ENCODE measurements around the gene RPGR.

The RPGR gene

GRCh38 chrX:38221391-38221929 is 105.8 kb downstream of the RPGR start:
- no peak overlapping the region for H3K27ac Mint-ChIP-seq
- H3K4me3 Mint-ChIP-seq: no peak overlapping the region
- H3K27me3 Mint-ChIP-seq: peaks cover 40% of the 10 kb centered on the region
- no peaks in the 10 kb centered on the region for H3K9me3 Mint-ChIP-seq
- intact Hi-C loops (cut with micrococcal nuclease): no loop called here
- H3K36me3 Mint-ChIP-seq (ENCODE audit: low read depth): no peaks in the 10 kb centered on the region
- H3K4me1 Mint-ChIP-seq (ENCODE audit: low read depth): peaks cover 6% of the 10 kb centered on the region

- no peaks in the 10 kb centered on the region for H3K9me3 Mint-ChIP-seq
- intact Hi-C loops (cut with micrococcal nuclease): no loop called here
These were observed 106.6 kb downstream of the RPGR start, which contains the start of gene SRPX for GRCh38 chrX:38220415-38221390. SRPX (minus strand) TSS chrX:38220871; CDS start chrX:38220792, 79 bp downstream.

GRCh38 chrX:38220024-38220414 is 107.3 kb downstream of the RPGR start:
- Mint-ChIP-seq H3K27me3 (peaks cover 35% of the 10 kb centered on the region), H3K9me3 (no peaks in the 10 kb centered on the region), H3K4me1 (ENCODE audit: low read depth) (peaks cover 6% of the 10 kb centered on the region), H3K27ac (no peak overlapping the region), H3K36me3 (ENCODE audit: low read depth) (no peaks in the 10 kb centered on the region), H3K4me3 (peak overlapping the region; percentile 68)
- intact Hi-C loops (cut with micrococcal nuclease): no loop called here

More at GRCh38 chrX:38220415-38221390, 106.6 kb downstream of the RPGR start, which contains the start of gene SRPX:
- Mint-ChIP-seq H3K27ac (no peak within 1 kb of the TSS), H3K27me3 (peaks cover 40% of the 10 kb centered on the region), H3K4me3 (peak within 1 kb of the TSS; percentile 68), H3K4me1 (ENCODE audit: low read depth) (peaks cover 6% of the 10 kb centered on the region), H3K36me3 (ENCODE audit: low read depth) (no peaks in the 10 kb centered on the region)
